GM23248 (cell line): Measurements from ENCODE around the gene SSR1. TPM values are rescaled to one million over a fixed set of nuclear protein-coding genes. Genes with fewer than 3 reads are reported as not detected.

Source experiments
- DNase-seq: peaks from one replicate; pipeline ENCODE4 v3.0.0-alpha.2; 2015
- H2AFZ ChIP-seq: fragments of 200-600 bp; sonication (generic); 2 replicates; pipeline ENCODE4 v1.6.1; 2016; ENCODE audit warnings: antibody characterized with exemption
- H3F3A ChIP-seq: fragments of 200-600 bp; sonication (generic); 2 replicates; pipeline ENCODE4 v1.6.1; 2016; ENCODE audit warnings: mild to moderate bottlenecking, antibody characterized with exemption, mixed run types; ENCODE audit not compliant: insufficient read depth
- H3K27ac ChIP-seq: fragments of 200-600 bp; sonication (generic); 2 replicates; pipeline ENCODE4 v1.5.1; 2016; ENCODE audit warnings: mild to moderate bottlenecking
- H3K27me3 ChIP-seq: fragments of 200-600 bp; sonication (generic); replicated peaks from 2 replicates; pipeline ENCODE4 v1.6.1; 2016; ENCODE audit warnings: mild to moderate bottlenecking; ENCODE audit not compliant: insufficient read depth
- H3K36me3 ChIP-seq: fragments of 200-600 bp; sonication (generic); 2 replicates; pipeline ENCODE4 v1.6.1; 2016; ENCODE audit warnings: low read depth, mild to moderate bottlenecking
- H3K4me1 ChIP-seq: fragments of 200-600 bp; sonication (generic); 2 replicates; pipeline ENCODE4 v1.6.1; 2016; ENCODE audit warnings: mild to moderate bottlenecking; ENCODE audit not compliant: insufficient read depth
- H3K4me2 ChIP-seq: fragments of 200-600 bp; sonication (generic); one replicate; pipeline ENCODE4 v1.6.1; 2016; ENCODE audit warnings: mild to moderate bottlenecking; ENCODE audit not compliant: unreplicated experiment
- H3K4me3 ChIP-seq: fragments of 200-600 bp; sonication (generic); 2 replicates; pipeline ENCODE4 v1.5.1; 2016; ENCODE audit warnings: mild to moderate bottlenecking
- H3K79me2 ChIP-seq: fragments of 200-600 bp; sonication (generic); 2 replicates; pipeline ENCODE4 v1.6.1; 2016; ENCODE audit warnings: mild to moderate bottlenecking; ENCODE audit not compliant: insufficient read depth
- H3K9ac ChIP-seq: fragments of 200-600 bp; sonication (generic); 2 replicates; pipeline ENCODE4 v1.6.1; 2016; ENCODE audit warnings: mild to moderate bottlenecking
- H3K9me2 ChIP-seq: fragments of 200-600 bp; sonication (generic); 2 replicates; pipeline ENCODE4 v1.6.1; 2016; ENCODE audit warnings: mixed run types, mild to moderate bottlenecking, moderate library complexity; ENCODE audit not compliant: insufficient read depth
- H3K9me3 ChIP-seq: fragments of 200-600 bp; sonication (generic); one replicate; pipeline ENCODE4 v1.6.1; 2017; ENCODE audit warnings: low read depth
- H4K20me1 ChIP-seq: fragments of 200-600 bp; sonication (generic); 2 replicates; pipeline ENCODE4 v1.6.0; 2016; ENCODE audit not compliant: insufficient read depth
- EZH2 ChIP-seq: fragments of 200-600 bp; sonication (generic); IDR thresholded peaks from 2 replicates; pipeline ENCODE4 v1.6.1; 2018; ENCODE audit warnings: antibody characterized with exemption, mild to moderate bottlenecking; ENCODE audit not compliant: insufficient read depth, poor library complexity, severe bottlenecking
- EZH2phosphoT487 ChIP-seq: fragments of 200-600 bp; sonication (generic); IDR thresholded peaks from 2 replicates; pipeline ENCODE4 v1.6.1; 2018; ENCODE audit warnings: antibody characterized with exemption, moderate library complexity, mild to moderate bottlenecking, low read depth; ENCODE audit not compliant: insufficient read depth
- WGBS, 2 experiments: methylation state at CpG; one replicate each; pipeline ENCODE4 v1.1.6; 2015 to 2017; ENCODE audit warnings: low lambda C conversion rate in 2 of 2, low coverage in 1 of 2; ENCODE audit errors: missing lambda C conversion rate in 2 of 2; 5-methylcytosine and 5-hydroxymethylcytosine counted together
- in situ Hi-C: fragments of 300-500 bp; cut with MboI; formaldehyde crosslinking; loops from 2 replicates; pipeline ENCODE4 v1.15.0; 2020
- polyA plus RNA-seq: library from polyadenylated mRNA; unstranded; fragments of >200 nt; fragmentation: Nextera tagmentation; extraction: Ambion mirVana; gene quantifications from 2 replicates; pipeline ENCODE4 v1.2.1, GENCODE V29; 2016
- total RNA-seq: library from RNA; depleted of rRNA; stranded (reverse); fragments of >200 nt; shearing (Covaris generic); gene quantifications from 2 replicates; pipeline ENCODE4 v1.2.3, GENCODE V29; 2014

The SSR1 gene
- total and polyA plus RNA-seq, 2 experiments from 2014 or later: 180 to 241 TPM

DNA sequence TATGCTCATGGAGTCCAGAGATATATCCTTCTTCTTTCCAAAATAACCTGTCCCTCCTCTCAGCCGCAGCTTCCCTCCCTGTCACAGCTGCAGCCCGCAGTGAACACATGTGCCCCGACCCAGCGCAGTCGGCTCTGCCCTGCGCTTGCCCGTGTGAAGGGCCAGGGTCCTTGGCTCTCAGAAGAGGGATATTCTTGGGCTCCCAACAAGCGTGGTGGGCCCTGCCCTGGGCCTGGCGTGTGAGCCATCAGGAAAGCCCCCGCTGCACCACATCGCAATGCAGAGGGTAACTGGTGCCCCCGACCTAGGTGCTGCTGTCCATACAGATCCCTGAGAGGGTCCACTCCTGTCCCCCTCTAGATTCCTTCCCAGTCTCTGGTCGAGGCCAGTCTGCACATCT, 65.2 kb downstream of the SSR1 start:
- in situ Hi-C loops: loop anchor here (10.0 kb wide), 2 partner anchors 143 to 523 kb away; partner anchors contain the start of gene RREB1

DNA sequence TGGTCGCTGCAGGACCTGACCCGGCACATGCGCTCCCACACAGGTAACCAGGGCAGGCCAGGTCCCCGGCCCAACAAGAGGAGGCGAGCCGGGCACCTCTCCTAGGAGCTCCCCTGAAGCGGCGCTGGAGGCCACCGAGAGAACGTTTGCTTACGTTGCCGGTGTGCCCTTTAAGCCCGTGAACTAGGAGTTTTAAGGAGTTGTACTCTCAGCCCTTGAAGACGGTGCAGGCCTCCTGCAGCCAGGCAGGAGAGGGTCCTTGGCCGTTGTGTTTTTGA, 65.9 kb downstream of the SSR1 start:
- no peaks in the 10 kb centered on the region for H3K9me3 ChIP-seq
- H3K27ac ChIP-seq: no peak overlapping the region
- no peak overlapping the region for H3K9ac ChIP-seq
- in situ Hi-C loops: loop anchor here (10.0 kb wide), 2 partner anchors 142 to 522 kb away; partner anchors contain the start of gene RREB1
- no peaks in the 10 kb centered on the region for H3K9me2 ChIP-seq
- 89 to 97% methylated on average over 15 of the region's 15 CpGs for WGBS, 2 experiments
- H2AFZ ChIP-seq: no peak overlapping the region
- H3K4me3 ChIP-seq: no peak overlapping the region
- DNase-seq: no peak
- peaks cover 17% of the 10 kb centered on the region for H3K79me2 ChIP-seq
- H3K27me3 ChIP-seq: no peaks in the 10 kb centered on the region
- no peaks in the 10 kb centered on the region for H4K20me1 ChIP-seq
- no peak overlapping the region for H3K4me2 ChIP-seq
- peaks cover 17% of the 10 kb centered on the region; the same call in 1 of the 2 replicates for H3K36me3 ChIP-seq
- TF ChIP-seq EZH2 (no peak), EZH2phosphoT487 (no peak)
- peaks cover 27% of the 10 kb centered on the region for H3F3A ChIP-seq
- H3K4me1 ChIP-seq: peaks cover 13% of the 10 kb centered on the region

More for the DNA sequence above, 65.2 kb downstream of the SSR1 start:
- H3K4me1 ChIP-seq: peaks cover 6% of the 10 kb centered on the region
- peaks cover 22% of the 10 kb centered on the region; the same call in 1 of the 2 replicates for H3K36me3 ChIP-seq
- no peak overlapping the region for H3K9ac ChIP-seq
- H3K79me2 ChIP-seq: peaks cover 15% of the 10 kb centered on the region
- H3K27ac ChIP-seq: no peak overlapping the region
- TF ChIP-seq EZH2phosphoT487: no peak
- TF ChIP-seq EZH2: no peak
- no peaks in the 10 kb centered on the region for H3K9me2 ChIP-seq
- no peaks in the 10 kb centered on the region for H4K20me1 ChIP-seq
- no peak overlapping the region for H3K4me2 ChIP-seq
- H3K9me3 ChIP-seq: no peaks in the 10 kb centered on the region
- no peaks in the 10 kb centered on the region for H3K27me3 ChIP-seq
- DNase-seq: no peak
- H3K4me3 ChIP-seq: no peak overlapping the region
- WGBS, 2 experiments: 90% methylated on average over 13 of the region's 13 CpGs
- H3F3A ChIP-seq: peaks cover 20% of the 10 kb centered on the region
- no peak overlapping the region for H2AFZ ChIP-seq

DNA sequence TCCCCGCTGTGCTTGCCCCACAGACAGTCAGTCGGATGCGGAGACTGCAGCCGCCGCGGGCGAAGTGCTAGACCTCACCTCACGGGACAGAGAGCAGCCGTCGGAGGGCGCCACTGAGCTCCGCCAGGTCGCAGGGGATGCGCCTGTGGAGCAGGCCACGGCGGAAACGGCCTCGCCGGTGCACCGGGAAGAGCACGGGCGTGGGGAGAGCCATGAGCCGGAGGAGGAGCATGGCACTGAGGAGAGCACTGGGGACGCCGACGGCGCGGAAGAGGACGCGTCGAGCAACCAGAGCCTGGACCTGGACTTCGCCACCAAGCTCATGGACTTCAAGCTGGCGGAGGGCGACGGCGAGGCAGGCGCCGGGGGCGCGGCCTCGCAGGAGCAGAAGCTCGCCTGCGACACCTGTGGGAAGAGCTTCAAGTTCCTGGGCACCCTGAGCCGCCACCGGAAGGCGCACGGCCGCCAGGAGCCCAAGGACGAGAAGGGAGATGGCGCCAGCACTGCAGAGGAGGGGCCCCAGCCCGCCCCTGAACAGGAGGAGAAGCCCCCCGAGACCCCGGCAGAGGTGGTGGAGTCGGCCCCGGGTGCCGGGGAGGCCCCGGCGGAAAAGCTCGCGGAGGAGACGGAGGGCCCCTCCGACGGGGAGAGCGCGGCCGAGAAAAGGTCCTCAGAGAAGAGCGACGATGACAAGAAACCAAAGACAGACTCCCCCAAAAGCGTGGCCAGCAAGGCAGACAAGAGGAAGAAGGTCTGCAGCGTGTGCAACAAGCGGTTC, 66.4 kb downstream of the SSR1 start:
- Histone ChIP-seq H3K4me2 (no peak overlapping the region), H3F3A (peaks cover 32% of the 10 kb centered on the region), H3K9me3 (no peaks in the 10 kb centered on the region), H4K20me1 (no peaks in the 10 kb centered on the region), H3K27ac (no peak overlapping the region), H2AFZ (no peak overlapping the region), H3K9me2 (no peaks in the 10 kb centered on the region), H3K79me2 (peaks cover 22% of the 10 kb centered on the region), H3K4me3 (no peak overlapping the region), H3K36me3 (peaks cover 12% of the 10 kb centered on the region; the same call in 1 of the 2 replicates), H3K27me3 (no peaks in the 10 kb centered on the region), H3K9ac (no peak overlapping the region), H3K4me1 (peaks cover 16% of the 10 kb centered on the region)
- in situ Hi-C loops: loop anchor here (10.0 kb wide), 2 partner anchors 142 to 522 kb away; partner anchors contain the start of gene RREB1
- no peak for DNase-seq
- WGBS, 2 experiments: 95 to 96% methylated on average over 46 to 71 of the region's 71 CpGs
- TF ChIP-seq EZH2phosphoT487: no peak

DNA sequence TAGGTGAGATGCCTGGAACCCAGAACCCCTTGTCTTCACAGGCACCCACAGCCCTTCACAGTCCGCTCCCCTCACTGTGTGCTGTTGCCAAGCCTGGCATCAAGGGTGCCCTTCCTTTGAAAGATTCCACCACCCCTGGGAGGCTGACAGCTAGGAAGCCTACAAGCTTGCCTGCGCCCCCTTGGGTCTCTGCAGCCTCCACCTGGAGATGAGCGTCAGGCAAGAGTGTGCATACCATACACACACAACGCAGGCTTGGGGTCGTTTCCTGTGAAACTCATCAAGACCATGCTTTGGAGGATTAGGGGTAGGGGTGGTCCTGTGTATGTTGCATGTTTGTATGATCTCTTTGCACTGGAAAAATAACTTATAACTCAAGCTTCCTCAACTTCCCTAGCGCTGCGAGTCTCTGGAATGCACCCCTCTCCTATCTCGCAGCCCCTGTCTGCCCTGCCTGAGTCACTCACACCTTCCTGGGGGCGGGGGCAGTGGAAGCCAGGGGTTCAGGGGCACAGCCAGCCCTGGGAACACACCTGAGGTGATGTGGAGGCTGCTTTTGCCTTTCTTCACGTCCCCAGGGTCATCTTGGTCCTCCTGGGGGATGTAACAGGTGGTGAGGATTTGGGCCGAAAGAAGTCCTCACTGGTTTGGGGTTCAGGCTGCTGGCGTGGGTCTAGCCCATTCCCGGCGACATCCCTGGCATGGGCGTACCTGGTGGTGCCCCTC, 67.2 kb downstream of the SSR1 start:
- Histone ChIP-seq H3K4me3 (no peak overlapping the region), H3K9me3 (no peaks in the 10 kb centered on the region), H3K27ac (no peak overlapping the region), H3K9me2 (no peaks in the 10 kb centered on the region), H3K9ac (no peak overlapping the region), H3K27me3 (no peaks in the 10 kb centered on the region), H3F3A (peaks cover 26% of the 10 kb centered on the region), H3K4me2 (no peak overlapping the region), H4K20me1 (no peaks in the 10 kb centered on the region), H3K4me1 (peaks cover 16% of the 10 kb centered on the region), H3K79me2 (peaks cover 30% of the 10 kb centered on the region), H3K36me3 (peaks cover 5% of the 10 kb centered on the region; the same call in 1 of the 2 replicates), H2AFZ (no peak overlapping the region)
- TF ChIP-seq EZH2 (no peak), EZH2phosphoT487 (no peak)
- DNase-seq: no peak
- in situ Hi-C loops: loop anchor here (10.0 kb wide), 2 partner anchors 141 to 521 kb away; partner anchors contain the start of gene RREB1
- 94 to 95% methylated on average over 15 of the region's 15 CpGs for WGBS, 2 experiments
